ENCODE measurements around the gene MAP3K8. TPM values are rescaled to one million over a fixed set of nuclear protein-coding genes. Genes with fewer than 3 reads are reported as not detected.
"Not testable (repeated sequence)": the region's sequence is repeated elsewhere in the genome, so short reads cannot be mapped to it uniquely, and the experiment has no call there.

The MAP3K8 gene
- total and polyA plus RNA-seq, 2 donors (not counting 1 experiment from before 2014, with no cell fraction given) = 97.0 to 99.2 TPM

- no peaks in the 10 kb centered on the region for H3K27me3 Mint-ChIP-seq
- H3K4me3 ChIP-seq (ENCODE audit: control extremely low read depth in 1 of 5, extremely low read depth in 1 of 5, insufficient read depth in 1 of 5, low read depth in 2 of 5, low read length in 4 of 5) = peak overlapping the region in 1 of 5 experiments; percentile 26
- no peaks in the 10 kb centered on the region for H3K36me3 ChIP-seq (replicated peaks in 1 of 2; ENCODE audit: control extremely low read depth in 1 of 2, control insufficient read depth in 1 of 2, extremely low read depth in 1 of 2, insufficient read depth in 2 of 2, low read length in 1 of 2)
- peak overlapping the region; percentile 53 for H2AFZ ChIP-seq (ENCODE audit: insufficient read depth, low read depth, low read length, poor library complexity, severe bottlenecking)
- peaks cover 65% of the 10 kb centered on the region for H3K4me1 Mint-ChIP-seq
- H3K4me3 Mint-ChIP-seq = peak overlapping the region; percentile 73
- peaks cover 57 to 70% of the 10 kb centered on the region in 2 donors for H3K4me1 ChIP-seq (ENCODE audit: control insufficient read depth in 2 of 2, insufficient read depth in 2 of 2, low read length in 2 of 2)
- no peaks in the 10 kb centered on the region for H3K27me3 ChIP-seq (replicated peaks in 1 of 4; ENCODE audit: control extremely low read depth in 1 of 4, control insufficient read depth in 3 of 4, insufficient read depth in 4 of 4, low read length in 3 of 4)
- no peaks in the 10 kb centered on the region for H3K9me3 Mint-ChIP-seq (ENCODE audit: insufficient read depth)
- peak; percentile 52 for DNase-seq
- no peaks in the 10 kb centered on the region for H3K9me3 ChIP-seq (ENCODE audit: control extremely low read depth in 1 of 3, control insufficient read depth in 2 of 3, insufficient read depth in 1 of 3, low read length in 2 of 3)
- no peak overlapping the region for H3K9ac ChIP-seq (ENCODE audit: low read length)
- peak overlapping the region; percentile 41 for H3K4me2 ChIP-seq (replicated peaks; ENCODE audit: low read depth, low read length, poor library complexity, severe bottlenecking)
- TF ChIP-seq, protein P1, sequence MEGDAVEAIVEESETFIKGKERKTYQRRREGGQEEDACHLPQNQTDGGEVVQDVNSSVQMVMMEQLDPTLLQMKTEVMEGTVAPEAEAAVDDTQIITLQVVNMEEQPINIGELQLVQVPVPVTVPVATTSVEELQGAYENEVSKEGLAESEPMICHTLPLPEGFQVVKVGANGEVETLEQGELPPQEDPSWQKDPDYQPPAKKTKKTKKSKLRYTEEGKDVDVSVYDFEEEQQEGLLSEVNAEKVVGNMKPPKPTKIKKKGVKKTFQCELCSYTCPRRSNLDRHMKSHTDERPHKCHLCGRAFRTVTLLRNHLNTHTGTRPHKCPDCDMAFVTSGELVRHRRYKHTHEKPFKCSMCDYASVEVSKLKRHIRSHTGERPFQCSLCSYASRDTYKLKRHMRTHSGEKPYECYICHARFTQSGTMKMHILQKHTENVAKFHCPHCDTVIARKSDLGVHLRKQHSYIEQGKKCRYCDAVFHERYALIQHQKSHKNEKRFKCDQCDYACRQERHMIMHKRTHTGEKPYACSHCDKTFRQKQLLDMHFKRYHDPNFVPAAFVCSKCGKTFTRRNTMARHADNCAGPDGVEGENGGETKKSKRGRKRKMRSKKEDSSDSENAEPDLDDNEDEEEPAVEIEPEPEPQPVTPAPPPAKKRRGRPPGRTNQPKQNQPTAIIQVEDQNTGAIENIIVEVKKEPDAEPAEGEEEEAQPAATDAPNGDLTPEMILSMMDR (IDR thresholded peaks at IDR 0.05) = no peak
- no peak for TF ChIP-seq EZH2 (IDR thresholded peaks at IDR 0.05; ENCODE audit: borderline replicate concordance, insufficient read depth, low read depth, low read length, poor library complexity, severe bottlenecking)
- H4K20me1 ChIP-seq (ENCODE audit: control insufficient read depth, insufficient read depth, low read length, poor library complexity, severe bottlenecking) = no peaks in the 10 kb centered on the region
- ATAC-seq (ENCODE audit: low read depth) = peak; percentile 23
- intact Hi-C loops (cut with micrococcal nuclease) = loop anchor here (1.0 kb wide), 1 partner anchor 8 kb away; no protein-coding TSS in a partner anchor
- 19% methylated on average over 5 of the region's 8 CpGs for WGBS (ENCODE audit: insufficient coverage)
- H3K79me2 ChIP-seq (ENCODE audit: control insufficient read depth, insufficient read depth, low read length) = peaks cover 18% of the 10 kb centered on the region
- CTCF ChIA-PET = interaction anchor here (0.5 to 5.7 kb wide), 8 partner anchors 9 to 159 kb away, joined by 3 to 42 read pairs (median 3); partner anchors contain the start of gene MAP3K8
- POLR2A ChIA-PET = interaction anchor here (0.5 to 3.9 kb wide), 2 partner anchors 11 to 47 kb away, joined by 4 to 31 read pairs; partner anchors contain the start of gene MAP3K8
- H3K27ac ChIP-seq (ENCODE audit: low read length in 2 of 2) = peak overlapping the region; percentile 40 to 60
- H3K27ac Mint-ChIP-seq = peak overlapping the region; percentile 86
Measured at GRCh38 chr10:30422981-30423654, 10.9 kb upstream of the MAP3K8 start.

DNA sequence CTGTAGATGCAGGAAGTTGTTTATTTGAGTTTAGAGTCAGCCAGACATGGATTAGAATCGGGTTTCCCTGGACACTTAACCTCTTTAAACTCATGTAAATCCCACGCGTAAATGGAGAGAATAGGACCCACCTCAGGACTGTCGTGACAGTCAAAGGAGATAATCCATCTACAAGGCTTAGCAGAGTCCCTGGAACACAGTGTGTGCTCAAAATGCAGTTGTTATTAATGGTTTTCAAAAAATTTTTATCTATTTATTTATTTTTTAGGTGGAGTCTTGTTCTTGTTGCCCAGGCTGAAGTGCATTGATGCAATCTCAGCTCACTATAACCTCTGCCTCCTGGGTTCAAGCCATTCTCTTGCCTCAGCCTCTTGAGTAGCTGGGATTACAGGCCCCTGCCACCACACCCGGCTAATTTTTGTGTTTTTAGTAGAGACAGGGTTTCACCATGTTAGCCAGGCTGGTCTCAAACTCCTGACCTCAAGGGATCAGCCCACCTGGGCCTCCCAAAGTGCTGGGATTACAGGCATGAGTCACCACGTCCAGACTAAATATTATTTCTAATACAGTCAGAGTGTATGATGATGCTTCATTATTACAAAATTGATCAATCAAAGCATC, 10.2 kb upstream of the MAP3K8 start:
- Mint-ChIP-seq H3K4me3 (peak overlapping the region; percentile 73), H3K4me1 (peaks cover 65% of the 10 kb centered on the region), H3K27ac (peak overlapping the region; percentile 86)
- WGBS (ENCODE audit: insufficient coverage) = 40% methylated on average over 2 of the region's 6 CpGs
- not testable (repeated sequence) for H3K27me3 ChIP-seq (replicated peaks in 1 of 4; ENCODE audit: control extremely low read depth in 1 of 4, control insufficient read depth in 3 of 4, insufficient read depth in 4 of 4, low read length in 3 of 4); H3K27me3 Mint-ChIP-seq; H3K9me3 ChIP-seq (ENCODE audit: control extremely low read depth in 1 of 3, control insufficient read depth in 2 of 3, insufficient read depth in 1 of 3, low read length in 2 of 3); H4K20me1 ChIP-seq (ENCODE audit: control insufficient read depth, insufficient read depth, low read length, poor library complexity, severe bottlenecking); ATAC-seq (ENCODE audit: low read depth); H3K9me3 Mint-ChIP-seq (ENCODE audit: insufficient read depth); H3K9ac ChIP-seq (ENCODE audit: low read length); DNase-seq; H3K36me3 ChIP-seq (replicated peaks in 1 of 2; ENCODE audit: control extremely low read depth in 1 of 2, control insufficient read depth in 1 of 2, extremely low read depth in 1 of 2, insufficient read depth in 2 of 2, low read length in 1 of 2); H3K4me3 ChIP-seq (ENCODE audit: control extremely low read depth in 1 of 5, extremely low read depth in 1 of 5, insufficient read depth in 1 of 5, low read depth in 2 of 5, low read length in 4 of 5)
- ChIA-PET POLR2A (interaction anchor here (0.5 to 3.9 kb wide), 2 partner anchors 10 to 47 kb away, joined by 4 to 31 read pairs; partner anchors contain the start of gene MAP3K8), CTCF (interaction anchor here (0.9 to 5.7 kb wide), 5 partner anchors 9 to 158 kb away, joined by 3 to 42 read pairs (median 3); partner anchors contain the start of gene MAP3K8)
- peaks cover 56 to 70% of the 10 kb centered on the region in 2 donors for H3K4me1 ChIP-seq (ENCODE audit: control insufficient read depth in 2 of 2, insufficient read depth in 2 of 2, low read length in 2 of 2)
- H2AFZ ChIP-seq (ENCODE audit: insufficient read depth, low read depth, low read length, poor library complexity, severe bottlenecking) = peak overlapping the region; percentile 53
- intact Hi-C loops (cut with micrococcal nuclease) = loop anchor here (1.0 kb wide), 1 partner anchor 8 kb away; no protein-coding TSS in a partner anchor
- peak overlapping the region; percentile 40 to 60 for H3K27ac ChIP-seq (ENCODE audit: low read length in 2 of 2)
- H3K79me2 ChIP-seq (ENCODE audit: control insufficient read depth, insufficient read depth, low read length) = peaks cover 13% of the 10 kb centered on the region
- peak overlapping the region; percentile 41 for H3K4me2 ChIP-seq (replicated peaks; ENCODE audit: low read depth, low read length, poor library complexity, severe bottlenecking)

Measured in B cell (primary cell).